Duodenal mucosa (tissue), 2 donors: ENCODE data around the gene PRSS53.

Experiments
- H3K27ac ChIP-seq: one replicate; pipeline ENCODE4 v1.7.0; 2013; ENCODE audit warnings: low read depth, low read length
- H3K27me3 ChIP-seq, 2 donors: one replicate each; pipeline ENCODE4 v1.7.0; 2013; ENCODE audit warnings: low read length in 2 of 2, control low read depth in 1 of 2; ENCODE audit not compliant: insufficient read depth in 2 of 2, control insufficient read depth in 1 of 2
- H3K36me3 ChIP-seq, 2 donors: one replicate each; pipeline ENCODE4 v1.7.0; 2013; ENCODE audit warnings: low read length in 2 of 2, control low read depth in 1 of 2; ENCODE audit not compliant: insufficient read depth in 2 of 2, control insufficient read depth in 1 of 2
- H3K4me1 ChIP-seq, 2 donors: one replicate each; pipeline ENCODE4 v1.7.0; 2013; ENCODE audit warnings: low read length in 2 of 2, control low read depth in 1 of 2; ENCODE audit not compliant: insufficient read depth in 2 of 2, control insufficient read depth in 1 of 2
- H3K4me3 ChIP-seq, 2 donors: one replicate each; pipeline ENCODE4 v1.7.0; 2013; ENCODE audit warnings: low read length in 2 of 2, low read depth in 1 of 2
- H3K9ac ChIP-seq, 2 donors: one replicate each; pipeline ENCODE4 v1.7.0; 2013; ENCODE audit warnings: low read length in 2 of 2, low read depth in 1 of 2
- H3K9me3 ChIP-seq, 2 donors: one replicate each; pipeline ENCODE4 v1.7.0; 2013; ENCODE audit warnings: low read length in 2 of 2, control low read depth in 1 of 2; ENCODE audit not compliant: control insufficient read depth in 1 of 2

The PRSS53 gene

DNA sequence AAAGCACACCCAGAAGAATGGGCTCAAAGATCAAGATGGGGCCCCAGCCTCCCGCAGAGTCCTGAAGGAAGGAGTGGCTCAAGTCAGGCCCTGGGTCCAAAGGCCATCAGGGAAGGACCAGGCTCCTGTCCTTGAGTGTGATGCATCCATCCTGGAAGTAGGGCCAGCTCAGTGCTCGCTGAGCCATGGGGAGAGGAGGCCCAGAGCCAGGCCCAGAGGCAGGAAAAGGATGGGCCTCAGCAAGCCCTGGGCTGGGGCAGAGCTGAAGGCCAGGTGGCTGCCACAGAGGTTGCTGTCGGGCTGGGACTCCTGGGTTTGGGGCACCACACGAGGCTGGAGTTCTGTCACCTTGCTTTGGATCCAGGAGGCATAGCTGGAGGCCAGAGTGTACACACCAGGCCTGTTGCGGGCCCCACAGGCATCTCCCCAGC, 43.1 kb upstream of the PRSS53 start:
- no peaks in the 10 kb centered on the region for H3K27me3 ChIP-seq
- H3K27ac ChIP-seq, result peak overlapping the region; percentile 88
- peaks cover 19 to 37% of the 10 kb centered on the region in 2 donors for H3K36me3 ChIP-seq
- H3K9ac ChIP-seq, result peak overlapping the region; percentile 66 to 100
- H3K4me1 ChIP-seq, result peaks cover 66 to 70% of the 10 kb centered on the region in 2 donors
- peak overlapping the region; percentile 36 to 47 for H3K4me3 ChIP-seq
- H3K9me3 ChIP-seq, result no peaks in the 10 kb centered on the region

DNA sequence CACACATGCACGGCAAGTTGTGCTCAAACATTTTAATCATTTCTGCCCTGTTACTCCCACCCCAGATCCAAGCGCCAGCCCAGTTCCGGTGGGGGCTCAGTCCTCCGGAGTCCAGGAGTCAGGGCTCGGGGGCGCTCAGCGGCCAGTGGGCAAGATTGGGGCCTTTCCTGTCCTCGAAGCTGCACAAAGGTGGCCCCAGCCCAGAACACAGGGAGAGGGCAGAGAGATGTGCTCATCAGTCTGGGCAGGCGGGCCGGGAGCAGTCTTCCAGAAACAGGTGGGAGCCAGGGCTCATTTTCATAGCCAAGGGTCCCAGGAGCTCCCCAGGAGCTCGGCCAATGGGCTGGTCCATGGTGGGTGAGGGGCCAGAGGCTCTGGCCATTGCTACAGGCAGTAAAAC, 42.7 kb upstream of the PRSS53 start:
- peaks cover 20 to 39% of the 10 kb centered on the region in 2 donors for H3K36me3 ChIP-seq
- peak overlapping the region; percentile 66 to 100 for H3K9ac ChIP-seq

DNA sequence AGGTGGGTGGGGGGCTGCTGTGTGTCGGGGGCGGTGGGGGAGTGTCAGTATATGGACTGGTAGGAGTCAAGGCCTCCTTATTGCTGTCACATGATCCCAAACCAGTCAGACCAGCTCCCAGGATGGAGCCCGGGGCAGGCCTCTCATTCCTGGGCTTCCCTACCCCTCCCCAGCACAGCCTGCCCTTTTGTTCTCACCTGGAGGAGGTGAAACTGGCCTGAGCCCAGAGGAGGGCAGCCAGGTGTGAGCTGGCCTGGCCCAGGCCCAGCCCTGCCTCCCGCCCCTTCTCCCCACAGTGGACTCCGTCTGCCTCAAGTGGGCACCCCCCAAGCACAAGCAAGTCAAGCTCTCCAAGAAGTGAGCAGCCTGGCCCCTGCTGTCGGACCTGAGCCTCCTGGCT, 42.2 kb upstream of the PRSS53 start:
- Histone ChIP-seq H3K4me1 (peaks cover 65 to 68% of the 10 kb centered on the region in 2 donors), H3K9ac (peak overlapping the region; percentile 66 to 100), H3K36me3 (peaks cover 20 to 44% of the 10 kb centered on the region in 2 donors), H3K9me3 (no peaks in the 10 kb centered on the region), H3K27ac (peak overlapping the region; percentile 88), H3K27me3 (no peaks in the 10 kb centered on the region), H3K4me3 (peak overlapping the region in 1 of 2 donors; percentile 47)

More for the DNA sequence above, 42.7 kb upstream of the PRSS53 start:
- H3K27ac ChIP-seq, result peak overlapping the region; percentile 88
- H3K4me1 ChIP-seq, result peaks cover 66 to 70% of the 10 kb centered on the region in 2 donors
- no peaks in the 10 kb centered on the region for H3K27me3 ChIP-seq
- H3K4me3 ChIP-seq, result peak overlapping the region; percentile 43 to 47
- no peaks in the 10 kb centered on the region for H3K9me3 ChIP-seq

DNA sequence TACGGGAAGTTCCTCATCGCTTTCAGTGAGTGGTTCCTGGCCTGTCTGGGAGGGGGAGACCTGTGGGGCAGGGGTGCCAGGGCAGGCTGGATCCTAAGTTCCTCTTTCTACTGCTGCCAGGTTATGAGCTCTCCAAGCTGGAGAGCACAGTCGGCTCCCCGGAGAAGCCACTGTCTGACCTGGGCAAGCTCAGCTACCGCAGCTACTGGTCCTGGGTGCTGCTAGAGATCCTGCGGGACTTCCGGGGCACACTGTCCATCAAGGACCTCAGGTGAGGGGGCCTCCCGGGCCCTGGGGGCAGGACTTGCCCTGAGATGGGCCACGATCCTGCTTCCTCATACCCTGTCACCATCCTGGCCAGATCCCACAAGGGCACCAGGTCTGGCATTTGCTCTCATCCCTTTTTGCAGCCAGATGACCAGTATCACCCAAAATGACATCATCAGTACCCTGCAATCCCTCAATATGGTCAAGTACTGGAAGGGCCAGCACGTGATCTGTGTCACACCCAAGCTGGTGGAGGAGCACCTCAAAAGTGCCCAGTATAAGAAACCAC, 41.7 kb upstream of the PRSS53 start:
- no peaks in the 10 kb centered on the region for H3K9me3 ChIP-seq
- peak overlapping the region; percentile 70 to 100 for H3K9ac ChIP-seq
- no peaks in the 10 kb centered on the region for H3K27me3 ChIP-seq
- H3K4me1 ChIP-seq, result peaks cover 63 to 65% of the 10 kb centered on the region in 2 donors
- peak overlapping the region; percentile 88 for H3K27ac ChIP-seq
- peak overlapping the region in 1 of 2 donors; percentile 15 for H3K4me3 ChIP-seq
- H3K36me3 ChIP-seq, result peaks cover 20 to 47% of the 10 kb centered on the region in 2 donors

DNA sequence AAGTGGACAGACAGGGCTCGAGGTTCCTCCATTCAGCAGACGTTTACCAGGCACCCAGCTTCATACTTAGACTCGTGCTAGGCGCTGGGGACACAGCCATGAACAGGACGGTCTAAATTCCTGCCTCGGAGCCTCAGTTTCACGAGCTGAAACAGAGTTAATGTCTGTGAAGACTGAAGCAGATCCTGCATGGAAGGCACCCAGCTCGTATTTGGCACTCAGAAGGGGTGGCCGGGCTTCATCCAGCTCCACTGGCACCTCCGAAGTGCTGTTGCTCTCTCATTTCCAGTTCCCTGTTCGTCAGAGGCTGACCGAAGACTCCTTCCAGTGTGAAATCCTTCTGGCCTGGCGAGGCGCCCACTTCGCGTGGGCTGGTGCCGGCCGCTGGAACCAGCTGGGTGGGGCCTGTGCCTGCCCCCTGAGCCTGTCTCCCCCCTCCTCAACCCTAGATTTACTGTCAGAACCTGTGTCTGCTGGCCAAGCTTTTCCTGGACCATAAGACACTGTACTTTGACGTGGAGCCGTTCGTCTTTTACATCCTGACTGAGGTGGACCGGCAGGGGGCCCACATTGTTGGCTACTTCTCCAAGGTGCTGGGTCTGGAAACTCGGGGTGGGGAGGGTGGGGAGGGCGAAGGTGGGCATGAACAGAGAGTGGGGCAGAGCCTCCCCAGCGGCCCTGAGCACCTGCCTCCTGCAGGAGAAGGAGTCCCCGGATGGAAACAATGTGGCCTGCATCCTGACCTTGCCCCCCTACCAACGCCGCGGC, 41.0 kb upstream of the PRSS53 start:
- Histone ChIP-seq H3K9ac (peak overlapping the region; percentile 70 to 100), H3K27me3 (no peaks in the 10 kb centered on the region), H3K4me1 (peaks cover 63 to 65% of the 10 kb centered on the region in 2 donors), H3K4me3 (no peak overlapping the region), H3K27ac (peak overlapping the region; percentile 92), H3K36me3 (peaks cover 20 to 47% of the 10 kb centered on the region in 2 donors), H3K9me3 (no peaks in the 10 kb centered on the region)

DNA sequence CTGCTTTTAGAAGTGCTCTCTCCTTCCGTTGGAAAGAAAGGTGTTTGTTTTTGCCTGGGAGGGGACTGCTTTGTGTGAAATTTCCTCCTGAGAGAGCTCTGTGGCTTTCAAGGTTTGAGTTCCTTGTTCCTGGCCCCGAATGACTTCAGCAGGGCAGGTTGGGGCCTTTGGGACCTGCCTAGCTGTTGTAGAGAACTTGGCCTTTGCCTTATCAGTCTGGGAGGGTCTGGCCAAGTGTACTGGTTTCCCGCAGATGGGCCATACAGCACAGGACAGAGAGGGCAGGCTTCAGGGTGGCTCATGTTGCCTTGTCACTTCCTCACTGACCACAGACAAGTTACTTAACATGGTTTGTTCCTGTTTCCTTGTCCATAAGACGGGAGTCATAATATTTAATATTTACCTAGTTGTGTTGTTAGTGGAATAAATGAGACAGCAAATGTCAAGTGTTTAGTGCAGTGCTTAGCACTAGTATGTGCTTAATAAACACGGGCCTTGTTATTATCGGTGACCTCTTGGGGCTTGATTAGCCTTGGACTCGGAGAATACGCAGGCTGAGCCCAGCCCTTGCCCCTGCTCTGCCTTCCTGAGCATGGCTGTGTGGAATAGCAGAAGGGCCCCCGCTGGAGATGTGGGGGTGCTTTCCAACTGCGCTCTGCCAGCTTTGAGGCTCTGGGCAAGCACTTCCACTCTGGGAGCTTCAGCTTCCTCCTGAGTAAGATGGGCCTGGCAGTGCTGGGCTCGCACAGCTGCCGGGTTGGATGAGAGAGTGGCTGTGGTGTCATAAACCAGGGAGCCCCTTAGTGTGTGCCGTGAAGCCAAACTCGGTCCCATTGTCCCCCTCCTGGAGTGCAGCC, 40.2 kb upstream of the PRSS53 start:
- Histone ChIP-seq H3K27me3 (no peaks in the 10 kb centered on the region), H3K4me3 (peak overlapping the region in 1 of 2 donors; percentile 10), H3K9me3 (no peaks in the 10 kb centered on the region), H3K4me1 (peaks cover 63 to 65% of the 10 kb centered on the region in 2 donors), H3K9ac (peak overlapping the region; percentile 44 to 100), H3K36me3 (peaks cover 20 to 53% of the 10 kb centered on the region in 2 donors), H3K27ac (peak overlapping the region; percentile 92)

DNA sequence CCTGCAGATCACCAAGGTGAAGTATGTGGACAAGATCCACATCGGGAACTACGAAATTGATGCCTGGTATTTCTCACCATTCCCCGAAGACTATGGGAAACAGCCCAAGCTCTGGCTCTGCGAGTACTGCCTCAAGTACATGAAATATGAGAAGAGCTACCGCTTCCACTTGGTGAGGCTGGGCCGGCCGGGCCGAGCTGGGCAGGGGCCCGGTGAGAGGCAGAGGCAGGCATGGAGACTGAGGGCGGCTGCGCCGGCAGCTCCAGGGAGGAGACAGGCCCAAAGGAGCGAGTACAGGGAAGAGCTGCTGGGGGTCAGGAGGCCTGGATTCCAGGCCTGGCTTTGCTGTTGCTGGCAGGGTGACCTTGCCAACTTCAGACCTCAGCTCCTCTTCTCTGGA, 38.4 kb upstream of the PRSS53 start:
- Histone ChIP-seq H3K9ac (peak overlapping the region in 1 of 2 donors; percentile 100), H3K9me3 (no peaks in the 10 kb centered on the region), H3K27ac (no peak overlapping the region), H3K27me3 (no peaks in the 10 kb centered on the region), H3K4me1 (peaks cover 47 to 48% of the 10 kb centered on the region in 2 donors), H3K4me3 (no peak overlapping the region), H3K36me3 (peaks cover 11 to 48% of the 10 kb centered on the region in 2 donors)

DNA sequence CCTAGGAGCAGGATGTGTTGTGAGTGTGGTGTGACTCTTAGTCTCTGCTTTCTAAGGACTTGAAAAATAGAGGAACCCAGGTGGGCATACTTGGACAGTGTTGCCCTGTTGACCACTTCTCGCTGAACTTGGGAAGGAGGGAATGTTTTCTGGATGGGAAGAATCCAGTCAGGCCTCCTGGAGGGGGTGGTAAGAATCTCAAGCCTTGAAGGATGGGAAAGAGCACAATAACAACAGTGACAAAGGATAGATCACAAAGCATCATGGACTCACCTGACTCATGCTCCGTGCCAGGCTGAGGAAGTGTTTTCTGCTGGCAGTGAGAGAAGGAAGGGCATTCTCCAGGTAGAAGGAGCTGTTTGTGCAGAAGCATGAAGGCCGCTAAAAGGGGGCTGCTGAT, 37.1 kb upstream of the PRSS53 start:
- H3K4me1 ChIP-seq, result peaks cover 35 to 38% of the 10 kb centered on the region in 2 donors
- H3K9me3 ChIP-seq, result no peaks in the 10 kb centered on the region
- no peak overlapping the region for H3K4me3 ChIP-seq
- peaks cover 10 to 55% of the 10 kb centered on the region in 2 donors for H3K36me3 ChIP-seq
- H3K9ac ChIP-seq, result no peak overlapping the region
- no peaks in the 10 kb centered on the region for H3K27me3 ChIP-seq
- no peak overlapping the region for H3K27ac ChIP-seq

DNA sequence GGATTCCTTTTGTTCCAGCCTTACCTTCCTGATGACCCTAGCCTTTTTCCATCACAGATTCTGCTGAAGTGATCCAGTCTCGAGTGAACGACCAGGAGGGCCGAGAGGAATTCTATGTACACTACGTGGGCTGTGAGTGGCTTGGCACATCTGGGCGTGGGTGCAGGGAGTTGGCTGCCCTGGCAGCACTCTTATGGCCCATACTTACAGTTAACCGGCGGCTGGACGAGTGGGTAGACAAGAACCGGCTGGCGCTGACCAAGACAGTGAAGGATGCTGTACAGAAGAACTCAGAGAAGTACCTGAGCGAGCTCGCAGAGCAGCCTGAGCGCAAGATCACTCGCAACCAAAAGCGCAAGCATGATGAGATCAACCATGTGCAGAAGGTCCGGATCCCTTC, 31.4 kb upstream of the PRSS53 start:
- Histone ChIP-seq H3K9me3 (no peaks in the 10 kb centered on the region), H3K27ac (no peak overlapping the region), H3K4me3 (no peak overlapping the region), H3K36me3 (peaks cover 10 to 38% of the 10 kb centered on the region in 2 donors), H3K4me1 (peaks cover 10 to 11% of the 10 kb centered on the region in 2 donors), H3K27me3 (no peaks in the 10 kb centered on the region), H3K9ac (no peak overlapping the region)
